Subcutaneous adipose tissue (tissue), 4 donors: ENCODE data around the gene MT1F. TPM values are rescaled to one million over a fixed set of nuclear protein-coding genes. Genes with fewer than 3 reads are reported as not detected.

ENCODE experiments used
- CTCF ChIP-seq: fragments of 450-650 bp; IDR thresholded peaks from one replicate; pipeline ENCODE4 v1.5.1; 2016; ENCODE audit warnings: low read depth, mild to moderate bottlenecking, control low read depth, antibody characterized with exemption, moderate library complexity
- total RNA-seq, 4 donors: library from RNA; depleted of rRNA; stranded (reverse); fragments of >200 nt; gene quantifications; one replicate each; pipeline ENCODE4 v1.1.0, GENCODE V29; 2016

MT1F gene
- total RNA-seq, 4 donors from 2014 or later = 9.2 to 55.1 (median 11.8) TPM

DNA sequence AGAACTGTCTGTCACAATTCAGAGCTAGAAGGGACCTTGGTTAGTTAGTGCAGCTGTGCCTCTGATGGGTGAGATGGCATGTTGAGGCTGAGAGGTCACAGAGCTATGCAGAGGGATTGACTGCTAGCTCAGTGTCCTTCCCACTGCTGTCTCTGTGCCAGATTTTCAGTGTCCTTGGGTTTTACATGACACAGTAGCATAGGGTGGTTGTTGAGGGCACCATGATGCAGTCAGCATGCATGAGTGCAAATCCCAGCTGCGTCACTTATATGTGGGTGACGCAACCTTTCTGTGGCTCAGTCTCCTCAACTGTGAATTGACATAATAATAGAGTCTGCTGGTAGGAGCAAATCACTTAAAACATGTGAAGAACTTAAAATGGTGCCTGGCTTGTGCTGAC, 16.6 kb upstream of the MT1F start:
- TF ChIP-seq CTCF = no peak

DNA sequence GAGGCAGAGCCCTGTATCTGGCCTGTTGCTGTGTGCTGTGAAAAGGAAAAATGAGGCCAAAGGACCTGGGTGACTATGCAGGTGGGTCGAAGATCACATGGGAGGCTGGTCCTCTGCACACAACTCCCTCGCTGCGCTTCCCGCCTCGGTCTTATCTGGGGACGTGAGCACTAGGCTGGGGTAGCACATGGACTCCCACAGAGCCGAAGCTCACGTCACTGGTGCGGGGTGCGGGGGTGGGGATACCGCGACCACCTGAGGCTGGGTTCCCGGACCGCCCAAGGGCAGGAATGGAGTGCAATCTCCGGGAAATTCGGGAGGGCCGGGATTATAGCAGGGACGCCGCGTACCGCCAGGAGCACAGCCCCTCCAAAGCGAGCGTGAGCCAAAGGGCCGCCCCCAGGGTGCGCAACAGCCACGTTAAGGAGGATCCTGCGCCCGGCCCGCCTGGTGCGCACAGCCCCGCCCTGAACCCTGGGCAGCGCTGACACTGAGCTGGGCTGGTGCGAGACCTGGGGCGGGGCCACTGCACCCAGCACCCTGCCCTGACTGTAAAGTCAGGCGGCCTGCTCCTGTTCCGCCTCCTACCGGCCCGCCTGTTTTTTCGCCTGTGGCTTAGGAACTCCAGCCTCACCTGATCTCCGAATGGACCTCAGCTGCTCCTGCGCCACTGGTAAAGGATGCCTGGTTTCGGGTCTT, 14.5 kb upstream of the MT1F start:
- no peak for TF ChIP-seq CTCF

DNA sequence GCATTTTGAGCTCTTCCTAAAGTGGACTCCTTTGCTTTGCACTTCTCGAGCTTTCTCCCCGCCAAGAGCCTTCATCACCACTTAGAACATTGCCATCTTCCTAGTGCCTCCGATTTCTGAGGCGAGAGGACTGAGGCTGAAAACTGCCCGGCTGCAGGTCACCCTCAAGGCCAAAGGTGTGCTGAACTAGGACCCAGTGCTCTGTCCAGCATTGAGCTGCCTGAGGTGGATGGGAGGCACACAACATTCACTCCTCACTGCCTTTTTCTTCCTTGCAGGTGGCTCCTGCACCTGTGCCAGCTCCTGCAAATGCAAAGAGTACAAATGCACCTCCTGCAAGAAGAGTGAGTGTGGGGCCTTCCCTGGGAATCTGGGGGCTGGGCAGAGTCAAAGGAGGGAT, 13.9 kb upstream of the MT1F start:
- no peak for TF ChIP-seq CTCF

DNA sequence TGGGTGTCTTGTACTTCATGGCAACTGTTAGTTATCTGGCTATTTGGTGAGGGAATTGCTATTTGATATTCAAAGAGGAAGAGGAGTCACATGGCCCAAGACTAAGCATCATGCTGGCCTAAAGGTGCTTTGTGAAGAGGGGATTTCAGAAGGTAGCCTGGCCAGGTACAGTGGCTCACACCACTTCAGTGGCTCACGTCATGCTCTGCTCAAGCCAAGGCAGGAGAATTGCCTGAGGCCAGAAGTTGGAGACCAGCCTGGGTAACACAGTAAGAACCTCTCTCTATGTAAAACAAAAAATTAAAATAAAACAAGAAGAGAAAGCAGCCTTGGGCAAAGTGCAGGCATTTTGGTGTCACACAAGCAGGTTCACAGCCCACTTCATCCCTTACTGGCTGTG, 12.4 kb upstream of the MT1F start:
- no peak for TF ChIP-seq CTCF

DNA sequence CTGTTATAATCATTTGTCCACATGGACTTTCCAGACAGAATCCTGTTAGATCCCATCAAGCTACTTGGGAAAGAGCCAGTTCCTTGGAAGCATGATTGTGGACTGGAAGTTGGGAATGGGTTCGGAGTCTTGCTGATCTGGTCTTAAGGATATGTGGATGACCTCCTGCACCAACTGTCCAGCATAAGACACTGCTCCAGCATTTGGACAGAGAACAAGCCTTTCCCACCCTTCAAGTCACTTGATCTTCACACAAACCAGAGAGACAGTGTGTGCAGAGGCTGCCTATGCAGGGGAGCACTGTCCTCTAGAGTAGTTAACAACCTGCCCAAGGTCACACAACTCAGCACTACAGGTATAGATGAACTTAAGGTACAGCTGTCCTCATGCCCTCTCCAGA, 11.9 kb upstream of the MT1F start:
- TF ChIP-seq CTCF = no peak

GRCh38 chr16:56647641-56648431, 9.9 kb upstream of the MT1F start:
- TF ChIP-seq CTCF = no peak

GRCh38 chr16:56649271-56649670, 8.5 kb upstream of the MT1F start:
- TF ChIP-seq CTCF = no peak
